ENCODE data around the gene GABRG3.
A peak's percentile ranks its signal among the peaks of the same experiment; 100 is the strongest.

Gene GABRG3

GRCh38 chr15:27352136-27352535 lies 381.2 kb downstream of the GABRG3 start:
- peaks cover 9% of the 10 kb centered on the region for H3K4me1 ChIP-seq
- no peaks in the 10 kb centered on the region for H3K9me3 ChIP-seq
- no peak for TF ChIP-seq CTCF (IDR thresholded peaks at IDR 0.05; ENCODE audit: low read depth, low read length)
- H3K4me3 ChIP-seq (ENCODE audit: low read depth, low read length): no peak overlapping the region
- no peak for DNase-seq
- H3K36me3 ChIP-seq: no peaks in the 10 kb centered on the region
- H3K27me3 ChIP-seq: no peaks in the 10 kb centered on the region

GRCh38 chr15:27353856-27354255 lies 382.9 kb downstream of the GABRG3 start:
- no peak overlapping the region for H3K4me3 ChIP-seq (ENCODE audit: low read depth, low read length)
- no peak for TF ChIP-seq CTCF (IDR thresholded peaks at IDR 0.05; ENCODE audit: low read depth, low read length)
- peak; percentile 65 for DNase-seq
- H3K4me1 ChIP-seq: peaks cover 9% of the 10 kb centered on the region
- H3K27me3 ChIP-seq: no peaks in the 10 kb centered on the region
- no peaks in the 10 kb centered on the region for H3K36me3 ChIP-seq
- no peaks in the 10 kb centered on the region for H3K9me3 ChIP-seq

GRCh38 chr15:27358751-27359434 lies 387.9 kb downstream of the GABRG3 start:
- H3K4me3 ChIP-seq (ENCODE audit: low read depth, low read length): peak overlapping the region; percentile 33
- H3K4me1 ChIP-seq: peaks cover 11% of the 10 kb centered on the region
- DNase-seq: peak; percentile 75

GRCh38 chr15:27359586-27359985 lies 388.6 kb downstream of the GABRG3 start:
- no peak for DNase-seq
- Histone ChIP-seq H3K4me3 (ENCODE audit: low read depth, low read length) (no peak overlapping the region), H3K4me1 (peaks cover 6% of the 10 kb centered on the region), H3K27me3 (no peaks in the 10 kb centered on the region), H3K36me3 (no peaks in the 10 kb centered on the region), H3K9me3 (no peaks in the 10 kb centered on the region)
- TF ChIP-seq CTCF (IDR thresholded peaks at IDR 0.05; ENCODE audit: low read depth, low read length): no peak

More at GRCh38 chr15:27358751-27359434, 387.9 kb downstream of the GABRG3 start:
- Histone ChIP-seq H3K27me3 (no peaks in the 10 kb centered on the region), H3K36me3 (no peaks in the 10 kb centered on the region), H3K9me3 (no peaks in the 10 kb centered on the region)
- peak; percentile 98 for TF ChIP-seq CTCF (IDR thresholded peaks at IDR 0.05; ENCODE audit: low read depth, low read length)

GRCh38 chr15:27360316-27360715 lies 389.3 kb downstream of the GABRG3 start:
- Histone ChIP-seq H3K4me3 (ENCODE audit: low read depth, low read length) (no peak overlapping the region), H3K36me3 (no peaks in the 10 kb centered on the region), H3K9me3 (no peaks in the 10 kb centered on the region), H3K27me3 (no peaks in the 10 kb centered on the region), H3K4me1 (peaks cover 6% of the 10 kb centered on the region)
- TF ChIP-seq CTCF (IDR thresholded peaks at IDR 0.05; ENCODE audit: low read depth, low read length): no peak
- DNase-seq: no peak

- no peak for TF ChIP-seq CTCF (IDR thresholded peaks at IDR 0.05; ENCODE audit: low read depth, low read length)
- DNase-seq: peak; percentile 43
- H3K4me3 ChIP-seq (ENCODE audit: low read depth, low read length): no peak overlapping the region
- no peaks in the 10 kb centered on the region for H3K36me3 ChIP-seq
- peaks cover 6% of the 10 kb centered on the region for H3K4me1 ChIP-seq
- no peaks in the 10 kb centered on the region for H3K9me3 ChIP-seq
- H3K27me3 ChIP-seq: no peaks in the 10 kb centered on the region
Observed at GRCh38 chr15:27361438-27361837, 390.5 kb downstream of the GABRG3 start.
